Endothelial cell (in vitro differentiated cells): ENCODE measurements around the gene RBFOX2. TPM values are rescaled to one million over a fixed set of nuclear protein-coding genes. Genes with fewer than 3 reads are reported as not detected.

Source experiments
- DNase-seq: peaks from one replicate; pipeline ENCODE4 v3.0.0; 2021; ENCODE audit warnings: low spot score
- H3K27ac Mint-ChIP-seq: one replicate; pipeline ENCODE4 v1.8.0; 2021; ENCODE audit warnings: mixed read lengths, inconsistent platforms; ENCODE audit not compliant: unreplicated experiment
- H3K27me3 Mint-ChIP-seq: one replicate; pipeline ENCODE4 v1.8.0; 2021; ENCODE audit warnings: mild to moderate bottlenecking, moderate library complexity, mixed read lengths, inconsistent platforms; ENCODE audit not compliant: unreplicated experiment
- H3K36me3 Mint-ChIP-seq: one replicate; pipeline ENCODE4 v1.8.0; 2021; ENCODE audit warnings: mild to moderate bottlenecking, low read depth, mixed read lengths, inconsistent platforms; ENCODE audit not compliant: unreplicated experiment
- H3K4me1 Mint-ChIP-seq: one replicate; pipeline ENCODE4 v1.8.0; 2021; ENCODE audit warnings: mild to moderate bottlenecking, mixed read lengths, inconsistent platforms; ENCODE audit not compliant: unreplicated experiment
- H3K4me3 Mint-ChIP-seq: one replicate; pipeline ENCODE4 v1.8.0; 2021; ENCODE audit warnings: mild to moderate bottlenecking, mixed read lengths, inconsistent platforms; ENCODE audit not compliant: unreplicated experiment
- H3K9me3 Mint-ChIP-seq: one replicate; pipeline ENCODE4 v1.8.0; 2021; ENCODE audit warnings: mixed read lengths, inconsistent platforms; ENCODE audit not compliant: unreplicated experiment
- total RNA-seq: library from RNA; stranded (reverse); fragmentation: NEBNext Ultra II Directional; extraction: Animal tissue kit (Norgen Biotek cat#: 25700); gene quantifications from one replicate; pipeline ENCODE4 v1.2.1, GENCODE V29; 2021; ENCODE audit not compliant: unreplicated experiment
- TF ChIP-seq, protein P1 (sequence below): fragments of 200-600 bp; sonication (generic); IDR thresholded peaks from one replicate; pipeline ENCODE4 v1.5.0; 2021; ENCODE audit warnings: antibody characterized with exemption; ENCODE audit not compliant: unreplicated experiment

RBFOX2 gene
- total RNA-seq, 1 donor from 2014 or later = 228 TPM

DNA sequence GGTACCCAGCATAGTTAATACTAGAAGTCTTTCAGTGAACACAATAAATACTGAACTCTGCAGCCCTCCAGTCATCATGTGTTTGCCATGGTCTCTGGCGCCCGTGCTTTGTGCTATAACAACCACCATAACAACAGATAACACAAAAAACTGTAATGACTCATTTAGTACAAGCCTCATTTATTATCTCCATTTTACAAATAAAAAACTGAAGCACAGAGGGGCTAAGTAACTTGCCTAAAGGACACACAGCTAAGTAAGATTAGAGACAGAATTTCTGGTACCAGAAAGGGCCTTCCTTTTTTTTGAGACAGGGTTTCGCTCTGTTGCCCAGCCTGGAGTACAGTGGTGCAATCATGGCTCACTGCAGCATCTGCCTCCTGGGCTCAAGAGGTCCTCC lies 19.5 kb downstream of the RBFOX2 start:
- no peaks in the 10 kb centered on the region for H3K36me3 Mint-ChIP-seq
- TF ChIP-seq, protein P1, sequence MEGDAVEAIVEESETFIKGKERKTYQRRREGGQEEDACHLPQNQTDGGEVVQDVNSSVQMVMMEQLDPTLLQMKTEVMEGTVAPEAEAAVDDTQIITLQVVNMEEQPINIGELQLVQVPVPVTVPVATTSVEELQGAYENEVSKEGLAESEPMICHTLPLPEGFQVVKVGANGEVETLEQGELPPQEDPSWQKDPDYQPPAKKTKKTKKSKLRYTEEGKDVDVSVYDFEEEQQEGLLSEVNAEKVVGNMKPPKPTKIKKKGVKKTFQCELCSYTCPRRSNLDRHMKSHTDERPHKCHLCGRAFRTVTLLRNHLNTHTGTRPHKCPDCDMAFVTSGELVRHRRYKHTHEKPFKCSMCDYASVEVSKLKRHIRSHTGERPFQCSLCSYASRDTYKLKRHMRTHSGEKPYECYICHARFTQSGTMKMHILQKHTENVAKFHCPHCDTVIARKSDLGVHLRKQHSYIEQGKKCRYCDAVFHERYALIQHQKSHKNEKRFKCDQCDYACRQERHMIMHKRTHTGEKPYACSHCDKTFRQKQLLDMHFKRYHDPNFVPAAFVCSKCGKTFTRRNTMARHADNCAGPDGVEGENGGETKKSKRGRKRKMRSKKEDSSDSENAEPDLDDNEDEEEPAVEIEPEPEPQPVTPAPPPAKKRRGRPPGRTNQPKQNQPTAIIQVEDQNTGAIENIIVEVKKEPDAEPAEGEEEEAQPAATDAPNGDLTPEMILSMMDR = no peak
- H3K4me1 Mint-ChIP-seq = peaks cover 33% of the 10 kb centered on the region
- no peak for DNase-seq
- no peaks in the 10 kb centered on the region for H3K9me3 Mint-ChIP-seq
- no peak overlapping the region for H3K27ac Mint-ChIP-seq
- no peak overlapping the region for H3K4me3 Mint-ChIP-seq
- H3K27me3 Mint-ChIP-seq = peaks cover 4% of the 10 kb centered on the region

GRCh38 chr22:36008565-36008964 lies 20.1 kb downstream of the RBFOX2 start:
- peaks cover 33% of the 10 kb centered on the region for H3K4me1 Mint-ChIP-seq
- no peaks in the 10 kb centered on the region for H3K9me3 Mint-ChIP-seq
- peaks cover 5% of the 10 kb centered on the region for H3K27me3 Mint-ChIP-seq
- no peak for DNase-seq
- H3K4me3 Mint-ChIP-seq = no peak overlapping the region
- no peak overlapping the region for H3K27ac Mint-ChIP-seq
- H3K36me3 Mint-ChIP-seq = no peaks in the 10 kb centered on the region
- TF ChIP-seq, protein P1 = no peak

- Mint-ChIP-seq H3K27me3 (peaks cover 5% of the 10 kb centered on the region), H3K4me3 (no peak overlapping the region), H3K9me3 (no peaks in the 10 kb centered on the region), H3K4me1 (peaks cover 34% of the 10 kb centered on the region), H3K36me3 (no peaks in the 10 kb centered on the region), H3K27ac (no peak overlapping the region)
- TF ChIP-seq, protein P1 = no peak
- no peak for DNase-seq
Measured at GRCh38 chr22:36008131-36008530, 20.5 kb downstream of the RBFOX2 start.

DNA sequence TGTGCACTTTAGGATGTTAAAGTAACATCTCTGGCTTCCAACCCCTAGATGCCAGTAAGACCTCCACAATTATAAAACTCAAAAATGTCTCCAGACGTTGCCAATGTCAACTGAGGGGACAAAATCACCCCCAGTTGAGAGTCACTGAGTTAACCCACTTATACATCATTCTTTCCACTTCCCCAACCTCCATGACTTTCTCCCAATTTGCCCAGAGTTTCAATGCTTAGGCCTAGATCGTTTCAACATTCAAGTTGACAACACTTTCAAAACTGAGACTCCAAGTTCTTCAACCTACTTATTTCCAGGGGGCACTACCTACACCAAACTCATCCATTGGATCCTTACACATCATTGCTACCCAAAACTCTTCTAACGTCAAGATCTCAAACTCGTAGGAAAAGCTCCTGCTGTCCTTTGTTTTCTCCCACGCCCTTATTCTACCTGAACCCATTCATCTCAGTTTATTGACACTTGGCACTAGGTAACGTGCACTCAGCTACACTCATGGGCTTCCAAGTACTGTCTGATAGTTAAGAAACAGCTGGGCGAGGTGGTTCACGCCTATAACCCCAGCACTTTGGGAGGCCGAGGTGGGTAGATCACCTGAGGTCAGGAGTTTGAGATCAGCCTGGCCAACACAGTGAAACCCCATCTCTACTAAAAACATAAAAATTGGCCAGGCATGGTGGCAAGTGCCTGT lies 24.5 kb downstream of the RBFOX2 start:
- Mint-ChIP-seq H3K36me3 (no peaks in the 10 kb centered on the region), H3K9me3 (no peaks in the 10 kb centered on the region), H3K4me3 (no peak overlapping the region), H3K27ac (no peak overlapping the region), H3K27me3 (peaks cover 6% of the 10 kb centered on the region), H3K4me1 (peaks cover 37% of the 10 kb centered on the region)
- TF ChIP-seq, protein P1 = no peak
- DNase-seq = no peak

DNA sequence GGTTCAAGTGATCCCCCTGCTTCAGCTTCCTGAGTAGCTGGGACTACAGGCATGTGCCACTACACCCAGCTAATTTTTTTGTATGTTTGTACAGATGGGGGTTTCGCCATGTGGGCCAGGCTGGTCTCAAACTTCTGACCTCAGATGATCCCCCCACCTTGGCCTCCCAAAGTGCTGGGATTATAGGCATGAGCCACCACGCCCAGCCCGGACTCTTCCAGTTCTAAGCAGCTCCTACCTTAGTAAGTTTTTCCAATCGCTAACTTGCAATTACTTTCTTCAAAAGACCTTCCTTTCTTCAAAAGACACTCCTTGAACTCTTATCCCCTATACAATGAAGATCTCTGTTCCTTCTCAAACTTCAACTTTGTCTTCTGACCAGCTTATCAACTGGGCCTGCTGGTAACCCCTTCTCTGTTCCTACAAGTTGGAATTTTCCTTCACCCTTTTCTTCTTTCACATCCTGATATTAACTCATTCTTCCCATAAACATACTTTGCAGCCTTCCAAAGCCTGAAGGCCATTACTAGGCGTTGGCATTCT lies 25.8 kb downstream of the RBFOX2 start:
- peak overlapping the region; percentile 1 for H3K4me3 Mint-ChIP-seq
- no peaks in the 10 kb centered on the region for H3K36me3 Mint-ChIP-seq
- H3K9me3 Mint-ChIP-seq = no peaks in the 10 kb centered on the region
- TF ChIP-seq, protein P1 = no peak
- H3K4me1 Mint-ChIP-seq = peaks cover 31% of the 10 kb centered on the region
- peak overlapping the region; percentile 2 for H3K27ac Mint-ChIP-seq
- no peak for DNase-seq
- H3K27me3 Mint-ChIP-seq = peaks cover 6% of the 10 kb centered on the region
